Kidney tubule cell (primary cell): ENCODE data around the gene UBE2Q1.
"Not testable (repeated sequence)": the region's sequence is repeated elsewhere in the genome, so short reads cannot be mapped to it uniquely, and the experiment has no call there.

ENCODE experiments used
- DNase-seq: peaks from one replicate; pipeline ENCODE4 v3.0.0-alpha.2; 2018; ENCODE audit warnings: low spot score

UBE2Q1 gene

DNA sequence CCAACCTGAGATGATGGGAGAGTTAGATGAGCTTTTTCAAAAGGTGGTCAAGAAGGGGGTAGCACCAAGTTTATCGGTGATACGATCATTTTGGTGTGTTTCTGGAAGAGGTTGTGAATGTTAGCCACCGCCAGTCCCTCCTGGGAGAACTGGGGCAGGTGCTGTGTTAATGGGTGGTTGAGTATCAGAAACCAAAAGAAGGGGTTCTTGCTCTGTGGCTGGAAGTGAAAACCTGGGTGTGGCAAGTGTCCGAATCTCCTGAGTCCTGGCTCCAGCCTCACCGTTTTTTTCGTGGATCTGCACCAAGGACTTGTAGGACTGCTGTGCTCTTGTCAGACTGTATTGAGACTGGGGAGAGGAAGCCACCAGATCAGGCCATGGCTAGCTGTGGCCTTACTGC lies 7.8 kb downstream of the UBE2Q1 start:
- no peak for DNase-seq

DNA sequence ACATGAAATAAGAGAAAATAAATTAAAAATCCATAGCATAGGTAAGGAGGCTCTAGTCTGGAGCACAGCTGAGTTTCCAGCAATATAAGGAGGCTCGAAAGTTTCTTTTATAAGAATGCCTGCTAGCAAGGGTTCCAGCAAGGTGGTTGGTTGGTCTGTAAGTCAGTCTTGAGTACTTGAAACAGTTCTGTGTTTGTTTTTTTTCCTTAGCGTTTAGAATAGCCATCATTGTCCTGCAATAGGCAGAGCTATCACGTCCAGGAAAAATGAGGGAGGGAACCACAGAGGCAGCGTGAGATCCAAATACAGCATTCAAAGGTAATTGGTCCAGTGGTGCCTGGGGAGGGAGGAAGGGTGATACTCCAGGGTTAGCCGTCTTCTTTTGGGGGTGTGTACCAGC lies 8.4 kb downstream of the UBE2Q1 start:
- no peak for DNase-seq

DNA sequence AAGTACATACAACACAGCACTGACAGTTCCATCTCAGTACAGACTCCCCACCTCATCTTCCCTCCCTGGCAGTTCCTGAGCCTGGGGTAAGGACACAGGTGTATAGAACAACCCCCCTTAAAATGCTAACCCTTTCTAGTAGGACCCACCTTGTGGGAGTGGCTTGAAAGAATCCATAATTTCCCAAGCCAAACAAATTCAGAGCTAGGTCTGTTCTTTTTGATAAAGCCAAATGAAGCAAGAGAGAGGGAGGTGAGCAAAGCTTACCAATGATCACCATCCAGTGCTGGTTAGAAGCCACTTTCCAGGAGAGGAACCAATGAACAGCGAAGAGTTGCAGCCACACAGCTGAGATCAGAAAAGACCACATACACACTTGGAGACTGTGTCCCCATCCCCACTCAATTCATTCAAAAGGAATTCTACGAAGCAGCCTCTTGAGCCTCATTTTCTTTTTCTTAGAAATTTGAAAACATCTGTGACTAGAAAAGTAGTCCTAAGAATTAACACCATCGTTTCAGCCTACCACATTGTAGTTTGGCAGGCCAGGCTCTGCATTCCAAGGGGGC lies 9.2 kb downstream of the UBE2Q1 start:
- no peak for DNase-seq

DNA sequence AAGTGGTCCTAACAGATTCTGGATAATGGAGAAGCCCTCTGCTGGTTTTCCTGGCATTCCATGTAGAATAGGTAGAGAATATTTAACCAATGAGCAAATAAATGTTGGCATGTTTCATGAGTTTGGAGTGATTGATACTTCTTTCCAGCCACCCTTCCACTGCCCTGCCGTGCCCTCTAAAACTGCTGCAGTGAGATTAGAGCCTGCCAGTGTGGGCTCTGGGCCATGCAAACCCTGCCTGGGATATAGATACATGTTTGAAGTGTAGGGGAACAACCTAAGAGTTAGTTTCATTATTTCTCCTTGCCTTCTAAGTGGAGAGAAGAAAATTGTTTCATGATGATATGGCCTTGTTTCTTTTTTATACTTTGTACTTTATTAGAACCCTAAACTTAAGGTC lies 10.4 kb downstream of the UBE2Q1 start:
- no peak for DNase-seq

DNA sequence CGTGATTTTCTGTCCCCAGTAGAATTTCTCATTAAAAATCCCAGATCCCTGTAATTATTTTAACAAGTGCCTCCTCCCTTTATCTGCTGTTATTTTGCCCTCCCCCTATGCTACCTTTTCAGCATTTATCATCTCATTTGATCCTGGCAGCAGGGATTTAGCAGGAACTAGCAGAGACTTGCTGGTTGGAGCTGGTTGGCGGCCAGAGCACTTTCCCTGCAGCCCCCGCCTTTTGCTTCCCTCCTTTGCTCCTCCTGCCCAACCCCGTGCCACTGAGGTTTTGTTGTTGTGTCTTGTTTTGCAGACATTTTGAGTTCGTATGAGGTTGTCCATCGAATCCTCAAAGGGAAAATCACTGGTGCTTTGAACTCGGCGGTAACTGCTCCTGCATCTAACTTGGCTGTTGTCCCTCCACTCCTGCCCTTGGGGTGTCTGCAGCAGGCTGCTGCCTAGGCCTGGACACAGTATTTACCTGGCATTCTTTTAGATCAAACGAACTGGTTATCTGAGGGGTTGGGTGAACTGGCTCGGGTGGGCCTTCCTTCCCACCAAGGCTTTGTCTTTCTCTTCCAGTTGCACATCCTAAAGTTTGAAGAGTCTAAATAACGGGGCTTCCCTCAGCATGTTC lies 11.2 kb downstream of the UBE2Q1 start:
- no peak for DNase-seq

DNA sequence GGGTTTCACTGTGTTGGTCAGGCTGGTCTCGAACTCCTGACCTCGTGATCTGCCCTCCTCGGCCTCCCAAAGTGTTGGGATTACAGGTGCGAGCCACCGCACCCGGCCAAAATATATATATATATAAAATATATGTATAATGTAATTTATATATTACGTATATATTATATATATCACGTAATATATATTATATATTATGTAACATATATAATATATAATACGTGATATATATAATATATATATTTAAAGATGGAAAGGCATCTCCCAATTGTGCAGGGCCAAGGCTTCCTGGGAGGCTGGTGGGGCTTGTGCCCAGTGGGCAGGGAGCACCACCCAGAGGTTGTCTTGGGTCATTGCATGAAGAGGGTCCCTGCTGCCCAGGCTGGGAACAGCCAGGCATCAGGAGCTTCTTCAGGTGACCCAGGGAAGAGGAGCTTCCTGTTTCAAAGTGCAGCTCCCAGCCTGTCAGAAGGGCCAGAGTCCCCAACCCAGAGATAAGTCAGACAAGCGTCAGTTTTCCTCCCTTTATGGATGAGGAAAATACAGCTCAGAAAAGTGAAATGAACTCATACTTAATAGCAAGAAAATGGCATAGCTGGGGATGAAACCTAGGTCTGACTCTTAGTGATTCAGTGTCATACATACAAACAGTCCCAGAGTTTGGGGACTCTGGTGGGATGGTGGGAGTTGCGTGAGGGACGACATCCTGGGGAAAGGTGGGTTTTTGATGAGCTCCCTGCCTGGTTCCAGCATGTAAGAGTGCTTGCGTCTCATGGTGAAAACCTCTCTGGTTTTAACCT lies 12.0 kb downstream of the UBE2Q1 start:
- peak; percentile 75 for DNase-seq

DNA sequence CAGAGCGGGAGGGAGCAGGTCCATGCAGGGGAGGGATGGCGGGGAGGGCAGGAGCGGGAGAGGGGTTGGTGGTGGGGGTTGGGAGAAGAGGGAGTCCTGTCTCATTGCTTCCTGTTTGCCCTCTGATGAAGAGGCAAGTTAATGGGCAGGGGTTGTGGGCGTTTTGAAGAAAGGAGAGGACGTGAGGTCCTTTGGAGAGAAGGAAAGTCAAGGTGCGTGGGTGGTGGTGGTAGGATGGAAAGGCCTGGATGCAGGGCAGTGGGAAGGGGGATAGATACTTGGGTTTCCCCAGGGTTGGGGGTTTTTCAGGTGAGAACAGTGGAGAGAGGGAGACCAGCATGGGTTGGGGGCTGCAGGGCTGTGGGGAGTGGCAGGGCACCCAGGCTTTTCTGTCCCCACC lies 17.2 kb downstream of the UBE2Q1 start:
- no peak for DNase-seq

DNA sequence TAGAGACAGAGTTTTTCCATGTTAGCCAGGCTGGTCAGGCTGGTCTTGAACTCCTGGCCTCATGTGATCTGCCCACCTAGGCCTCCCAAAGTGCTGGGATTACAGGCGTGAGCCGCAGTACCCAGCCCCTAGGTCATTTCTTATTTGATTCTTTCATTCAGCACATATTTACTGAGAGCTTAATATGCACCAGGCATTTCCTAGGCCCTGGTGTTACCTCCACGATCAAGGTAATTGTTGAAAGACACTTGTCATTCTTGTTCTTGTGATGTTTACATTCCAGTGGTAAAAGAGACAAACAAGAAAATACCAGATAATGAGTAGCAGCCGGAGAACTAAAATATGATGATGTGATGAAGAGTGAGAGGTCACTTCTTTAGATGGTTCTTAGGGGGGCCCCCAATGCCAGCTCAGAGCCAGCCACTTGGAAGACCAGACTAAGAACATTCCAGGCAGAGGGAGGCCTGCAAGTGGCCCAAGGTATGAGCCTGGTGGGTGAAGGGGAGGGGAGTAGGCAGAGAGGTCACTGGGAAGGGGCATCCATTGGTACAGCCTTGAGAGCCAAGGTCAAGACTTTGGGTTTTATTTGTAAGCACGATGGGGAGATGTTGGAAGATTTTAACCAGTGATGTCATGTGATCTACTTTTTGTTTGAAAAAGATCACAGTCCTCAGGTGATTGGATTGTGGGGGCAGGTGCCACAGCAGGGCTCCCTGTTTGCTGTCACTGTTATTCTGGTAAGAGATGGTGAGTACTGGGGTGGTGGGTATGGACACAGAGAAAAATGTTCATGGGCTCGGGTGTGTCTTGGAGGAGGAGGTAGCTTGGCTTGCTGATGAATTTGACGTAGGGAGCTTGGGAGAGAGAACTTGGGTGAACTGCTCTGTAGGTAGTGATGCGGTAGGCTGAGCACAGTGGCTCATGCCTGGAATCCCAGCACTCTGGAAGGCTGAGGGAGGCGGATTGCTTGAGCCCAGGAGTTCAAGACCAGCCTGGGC lies 18.7 kb downstream of the UBE2Q1 start:
- no peak for DNase-seq

DNA sequence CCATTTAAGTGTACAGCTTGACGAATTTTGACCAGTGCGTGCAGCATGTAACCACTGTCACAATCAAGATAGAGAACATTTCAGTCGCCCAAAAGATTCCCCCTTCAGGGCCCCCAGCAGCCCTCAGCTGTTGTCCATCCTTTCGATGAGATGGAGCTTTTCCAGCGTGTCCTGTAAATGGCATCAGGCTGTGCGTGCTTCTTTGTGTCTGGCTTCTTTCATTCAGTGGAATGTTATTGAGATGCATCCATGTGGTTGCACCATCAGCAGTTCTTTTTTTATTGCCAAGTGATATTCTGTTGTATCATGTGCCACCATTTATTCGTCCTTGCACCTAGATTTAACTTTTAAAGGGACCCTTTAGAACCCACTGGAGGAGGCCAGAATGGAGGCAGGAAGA lies 21.9 kb downstream of the UBE2Q1 start:
- DNase-seq, result no peak

DNA sequence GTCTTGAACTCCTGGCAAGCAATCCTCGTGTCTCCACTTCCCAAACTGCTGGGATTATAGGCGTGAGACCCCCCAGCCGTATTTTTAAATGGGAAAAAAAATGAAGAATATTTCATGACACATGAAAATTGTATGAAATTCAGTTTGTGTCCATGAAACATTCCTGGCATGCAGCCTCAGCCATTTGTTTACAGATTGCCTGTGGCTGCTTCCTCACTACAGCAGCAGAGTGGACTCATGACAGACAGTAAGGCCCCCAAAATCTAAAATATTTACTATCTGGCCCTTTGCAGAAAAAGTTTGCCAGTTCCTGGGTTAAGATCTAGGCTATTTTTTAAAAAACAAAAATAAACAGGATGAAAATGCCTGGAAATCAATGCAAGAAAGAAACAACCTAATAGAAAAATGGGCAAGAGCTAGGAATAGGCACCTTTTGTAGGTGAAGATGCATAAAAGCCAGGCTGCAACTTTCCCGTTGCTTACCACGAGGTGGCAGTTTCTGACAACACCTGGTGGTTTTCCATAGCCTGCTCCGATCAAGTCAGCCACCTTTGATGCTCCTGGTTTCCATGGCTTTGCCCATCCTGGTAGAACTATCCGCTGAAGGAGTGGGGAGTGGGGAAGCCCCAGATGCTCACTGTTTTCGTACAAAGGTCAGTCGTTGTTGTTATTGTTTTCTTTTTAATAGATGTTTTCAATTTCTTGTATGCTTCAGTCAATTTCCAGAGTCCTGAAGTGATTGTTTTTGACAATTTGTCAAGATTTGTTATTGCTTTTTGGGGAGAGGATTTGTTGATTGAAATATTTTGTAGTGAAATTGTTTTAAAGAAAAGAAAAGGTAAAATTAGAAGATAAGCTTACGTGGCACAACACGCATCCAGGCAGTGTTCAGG lies 24.3 kb downstream of the UBE2Q1 start:
- peak; percentile 59 for DNase-seq

DNA sequence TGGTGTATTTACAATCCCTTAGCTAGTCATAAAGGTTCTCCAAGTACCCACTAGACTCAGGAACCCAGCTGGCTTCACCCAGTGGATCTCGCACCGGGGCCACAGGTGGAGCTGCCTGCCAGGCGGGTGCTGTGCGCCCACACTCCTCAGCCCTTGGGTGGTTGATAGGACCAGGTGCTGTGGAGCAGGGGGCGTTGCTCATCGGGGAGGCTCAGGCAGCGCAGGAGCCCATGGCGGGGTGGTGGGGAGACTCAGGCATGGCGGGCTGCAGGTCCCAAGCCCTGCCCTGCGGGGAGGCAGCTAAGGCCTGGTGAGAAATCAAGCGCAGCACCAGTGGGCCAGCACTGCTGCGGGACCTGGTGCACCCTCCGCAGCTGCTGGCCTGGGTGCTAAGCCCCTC lies 26.5 kb downstream of the UBE2Q1 start:
- not testable (repeated sequence) for DNase-seq

DNA sequence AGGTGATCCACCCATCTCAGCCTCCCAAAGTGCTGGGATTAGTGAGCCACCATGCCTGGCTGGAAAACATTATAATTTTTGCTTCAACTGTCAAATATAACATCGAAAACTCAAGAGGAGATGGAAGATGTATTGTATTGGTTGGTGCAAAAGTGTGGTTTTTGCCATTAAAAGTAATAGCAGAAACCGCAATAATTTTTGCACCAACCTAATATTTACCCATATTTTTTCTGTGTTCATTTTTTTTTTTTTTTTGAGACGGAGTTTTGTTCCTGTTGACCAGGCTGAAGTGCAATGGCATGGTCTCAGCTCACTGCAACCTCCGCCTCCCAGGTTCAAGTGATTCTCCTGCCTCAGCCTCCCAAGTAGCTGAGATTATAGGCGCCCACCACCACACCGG lies 29.2 kb downstream of the UBE2Q1 start:
- no peak for DNase-seq

DNA sequence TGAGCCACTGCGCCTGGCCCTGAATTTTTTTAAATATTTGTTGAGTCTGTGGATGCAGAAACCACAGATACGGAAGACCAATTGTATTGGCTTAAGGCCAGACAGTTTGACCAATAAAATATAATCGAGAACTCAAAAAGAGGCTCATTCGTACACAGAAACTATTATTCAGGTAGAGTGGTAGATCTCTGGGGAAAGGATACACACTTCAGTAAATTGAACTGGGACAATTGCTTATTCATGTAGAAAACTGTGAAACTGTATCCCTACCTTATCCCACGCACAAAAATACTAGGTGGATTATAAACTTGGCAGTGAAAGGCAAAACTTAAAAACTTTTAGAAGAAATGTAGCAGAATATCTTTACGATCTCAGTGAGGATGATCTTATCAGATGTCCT lies 31.3 kb downstream of the UBE2Q1 start:
- DNase-seq, result no peak

DNA sequence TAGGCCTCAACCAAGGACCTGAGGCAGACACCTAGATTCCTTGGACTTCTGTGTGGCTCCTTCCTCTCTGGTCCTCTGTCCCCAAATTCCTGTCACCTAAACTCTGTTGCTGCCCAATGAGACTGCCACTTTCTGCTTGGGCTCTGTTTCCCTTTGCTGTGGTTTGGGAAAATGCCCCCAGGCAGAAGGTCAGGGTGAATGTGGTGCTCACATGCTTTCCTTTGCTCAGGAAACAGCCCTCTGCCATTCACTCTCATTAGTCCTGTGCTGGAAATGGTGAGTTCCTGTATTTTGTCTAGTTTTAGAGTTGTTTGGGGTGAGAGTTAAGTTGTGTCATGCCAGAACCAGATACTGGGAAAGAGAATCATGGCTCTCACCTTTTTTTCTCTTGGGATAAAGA lies 33.6 kb downstream of the UBE2Q1 start:
- DNase-seq, result no peak

DNA sequence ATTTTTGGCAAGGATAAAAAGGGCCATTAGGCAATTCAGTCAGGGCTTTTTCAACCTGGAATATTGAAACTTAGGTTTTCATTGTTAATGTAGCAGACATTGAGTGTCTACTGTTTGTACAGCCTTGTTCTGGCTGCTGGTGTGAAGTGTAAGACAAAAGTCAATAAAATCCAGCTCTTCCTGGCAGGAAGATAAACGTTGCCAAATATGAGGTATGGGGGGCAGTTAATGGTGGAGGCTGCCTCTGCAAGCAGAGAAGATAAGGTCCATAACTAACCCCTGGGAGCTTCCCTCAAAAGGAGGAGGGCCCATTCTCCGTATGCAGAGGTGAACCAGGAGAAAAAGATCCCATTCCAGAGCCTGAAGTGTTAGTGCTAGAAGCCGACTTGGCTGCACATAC lies 36.8 kb downstream of the UBE2Q1 start:
- no peak for DNase-seq

DNA sequence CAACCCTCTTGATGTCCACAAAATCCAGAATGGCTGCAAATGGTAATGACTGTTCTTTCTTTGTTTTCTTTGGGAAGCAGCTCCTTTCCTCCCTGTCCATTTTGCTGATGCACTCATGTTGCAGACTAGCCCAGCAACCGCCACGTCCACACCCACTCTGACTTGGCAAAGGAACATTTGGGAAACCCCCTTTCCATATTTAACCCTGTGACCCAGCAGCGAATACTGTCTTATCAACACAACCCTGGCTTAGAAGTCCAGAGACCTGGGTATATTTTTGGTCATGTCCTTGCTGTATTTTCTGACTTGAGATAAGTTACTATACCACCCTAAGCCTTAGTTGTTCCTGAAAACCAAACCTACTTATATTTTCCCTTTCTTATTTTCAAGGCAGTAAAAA lies 38.1 kb downstream of the UBE2Q1 start:
- DNase-seq, result peak; percentile 20

DNA sequence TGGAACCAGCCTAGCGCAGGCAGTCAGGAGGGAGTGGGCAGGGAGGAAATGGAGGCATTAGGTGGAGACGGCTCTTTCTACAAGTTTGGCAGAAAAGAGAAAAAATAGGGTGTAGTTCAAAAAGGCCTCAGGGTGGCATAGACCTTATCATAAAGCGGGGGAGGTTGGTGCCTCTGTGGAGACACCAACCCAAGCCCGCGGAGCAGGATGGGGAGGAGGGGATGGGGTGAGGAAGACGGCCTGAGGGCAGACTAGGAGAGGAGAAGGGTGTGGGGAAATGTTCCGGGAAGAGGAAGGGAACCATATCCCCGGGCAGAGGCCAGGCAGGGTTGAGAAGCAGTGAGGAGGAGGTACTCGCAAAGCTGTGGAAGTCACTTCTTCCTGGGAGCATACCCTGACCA lies 38.9 kb downstream of the UBE2Q1 start:
- no peak for DNase-seq

DNA sequence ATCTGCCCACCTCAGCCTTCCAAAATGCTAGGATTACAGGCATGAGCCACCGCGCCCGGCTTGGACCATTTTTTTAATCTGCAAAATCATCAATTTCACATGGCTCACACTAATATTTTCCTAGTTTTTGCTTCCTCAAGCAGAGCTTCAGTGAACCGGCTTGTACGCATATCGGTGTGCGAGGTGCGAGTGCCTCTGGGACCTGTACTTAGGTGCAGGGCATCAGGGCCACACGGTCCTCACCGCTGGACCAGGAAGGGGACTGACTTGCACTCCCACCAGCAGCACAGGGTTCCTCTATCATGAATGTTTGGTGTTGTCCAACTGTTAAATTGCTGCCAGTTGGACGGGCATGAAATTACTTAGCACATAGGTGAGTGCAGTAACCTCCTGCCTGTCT lies 40.8 kb downstream of the UBE2Q1 start:
- no peak for DNase-seq

DNA sequence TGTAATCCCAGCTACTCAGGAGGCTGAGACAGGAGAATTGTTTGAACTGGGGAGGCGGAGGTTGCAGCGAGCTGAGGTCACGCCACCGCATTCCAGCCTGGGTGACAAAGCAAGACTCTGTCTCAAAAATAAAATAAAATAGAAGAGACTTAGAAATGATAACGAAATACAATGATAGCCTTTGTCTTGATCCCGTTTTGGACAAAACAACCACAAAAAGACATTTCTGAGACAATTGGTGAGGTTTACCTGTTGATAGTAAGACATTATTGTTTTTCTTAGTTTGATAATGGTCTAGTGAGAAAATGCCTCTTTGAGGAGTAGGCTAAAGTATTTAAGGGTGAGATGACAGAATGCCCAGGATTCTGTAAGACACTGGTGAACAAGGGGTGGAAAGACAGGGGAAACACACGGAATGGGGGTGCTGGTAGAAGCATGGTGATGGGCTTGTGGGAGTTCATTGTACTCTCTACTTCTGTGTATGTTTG lies 44.4 kb downstream of the UBE2Q1 start:
- DNase-seq, result no peak

DNA sequence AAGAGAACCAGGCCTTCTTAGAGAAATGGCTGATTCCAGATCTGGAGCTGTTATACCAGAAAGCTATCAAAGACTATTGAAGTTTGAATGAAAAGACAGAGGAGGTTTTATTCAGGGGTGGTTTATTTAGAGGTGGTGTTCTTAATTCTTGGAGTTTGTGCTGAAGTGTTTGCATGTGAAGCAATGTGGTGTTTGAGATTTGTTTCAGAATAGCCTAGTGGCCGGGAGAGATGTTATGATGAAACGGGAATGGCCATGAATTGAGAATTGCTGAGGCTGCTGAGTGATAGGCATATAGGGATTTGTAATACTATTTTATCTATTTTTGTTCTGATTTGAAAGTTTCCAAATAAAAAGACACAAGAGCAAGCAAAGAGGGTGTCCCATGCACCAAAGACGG lies 45.7 kb downstream of the UBE2Q1 start:
- no peak for DNase-seq

DNA sequence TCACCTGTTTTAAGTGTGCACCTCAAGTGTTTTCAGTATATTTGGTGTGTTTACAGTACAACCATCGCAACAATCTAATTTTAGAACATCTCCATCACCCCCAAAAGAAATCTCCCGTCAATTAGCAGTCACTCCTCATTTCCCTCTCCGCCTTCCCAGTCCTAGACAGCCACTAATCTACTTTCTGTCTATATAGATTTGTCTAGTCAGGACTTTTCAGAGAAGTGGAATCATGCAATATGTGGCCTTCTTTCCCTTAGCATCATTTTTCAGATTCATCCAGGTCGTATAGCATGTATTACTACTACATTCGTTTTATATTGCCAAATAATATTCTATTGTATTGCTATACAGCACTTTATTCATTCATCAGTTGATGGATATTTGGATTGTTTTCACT lies 54.6 kb downstream of the UBE2Q1 start:
- DNase-seq, result no peak
